GM19452 (cell line): ENCODE data around the gene BCAR1.
"Not testable (repeated sequence)": the region's sequence is repeated elsewhere in the genome, so short reads cannot be mapped to it uniquely, and the experiment has no call there.

Source experiments
- ATAC-seq: cut with Tn5 transposase; IDR thresholded peaks from one replicate; pipeline ENCODE4 v1.9.1; 2021; ENCODE audit not compliant: unreplicated experiment

BCAR1 gene

DNA sequence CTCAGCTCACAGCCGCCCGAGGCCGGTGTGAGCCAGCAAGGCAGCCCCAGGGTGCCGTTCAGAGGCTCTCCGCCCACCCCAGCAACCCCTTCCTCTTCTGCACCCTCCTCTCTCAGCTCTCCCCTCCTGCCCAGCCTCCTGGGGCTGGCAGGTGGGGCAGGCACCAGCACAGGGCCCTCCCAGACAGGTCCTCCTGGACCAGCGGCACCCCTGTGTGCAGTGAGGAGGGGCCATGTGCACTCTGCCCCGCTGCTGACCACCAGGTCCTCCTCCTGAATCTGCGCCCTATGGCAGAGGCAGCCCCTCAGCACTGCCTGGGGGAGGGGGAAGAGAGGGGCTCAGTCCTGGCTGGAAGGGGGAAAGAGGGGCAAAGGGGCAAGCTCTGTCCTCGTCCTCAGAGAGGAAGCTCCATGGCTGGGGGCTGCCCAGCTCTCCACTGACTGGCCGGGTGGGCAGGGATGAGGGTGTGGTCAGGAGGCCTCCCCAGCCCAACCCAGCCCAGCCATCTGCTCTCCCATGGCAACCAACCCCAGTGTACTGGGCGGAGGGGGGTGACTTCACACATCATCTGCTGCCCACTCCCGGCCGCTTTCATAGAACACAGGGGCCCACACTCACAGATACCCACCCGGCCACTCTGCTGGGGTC is 5.4 kb upstream of the BCAR1 start:
- no peak for ATAC-seq

DNA sequence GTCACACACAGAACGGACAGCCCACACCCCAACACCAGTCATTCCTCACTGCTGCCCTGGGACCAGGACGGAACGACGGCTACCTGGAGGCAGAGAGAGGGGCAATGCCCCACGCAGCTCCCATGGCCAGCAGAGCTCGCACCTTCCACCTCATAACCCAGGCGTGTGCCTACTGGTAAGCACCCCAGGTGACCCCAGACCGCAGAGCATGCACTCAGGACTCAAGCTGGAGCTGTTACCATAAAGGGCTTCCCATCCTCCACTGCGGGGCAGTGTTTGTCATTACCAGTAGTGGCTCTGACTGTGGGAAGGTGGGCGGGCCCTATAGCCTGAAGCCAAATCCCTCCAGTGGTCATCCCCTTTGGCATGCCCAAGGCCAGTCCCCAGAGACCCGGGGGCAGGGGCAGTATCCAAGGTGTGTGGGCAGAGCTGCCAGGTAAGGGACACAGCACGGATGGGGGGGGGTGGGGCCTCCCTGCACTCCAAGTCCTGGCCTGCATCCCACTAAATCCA is 4.7 kb upstream of the BCAR1 start:
- ATAC-seq: no peak

DNA sequence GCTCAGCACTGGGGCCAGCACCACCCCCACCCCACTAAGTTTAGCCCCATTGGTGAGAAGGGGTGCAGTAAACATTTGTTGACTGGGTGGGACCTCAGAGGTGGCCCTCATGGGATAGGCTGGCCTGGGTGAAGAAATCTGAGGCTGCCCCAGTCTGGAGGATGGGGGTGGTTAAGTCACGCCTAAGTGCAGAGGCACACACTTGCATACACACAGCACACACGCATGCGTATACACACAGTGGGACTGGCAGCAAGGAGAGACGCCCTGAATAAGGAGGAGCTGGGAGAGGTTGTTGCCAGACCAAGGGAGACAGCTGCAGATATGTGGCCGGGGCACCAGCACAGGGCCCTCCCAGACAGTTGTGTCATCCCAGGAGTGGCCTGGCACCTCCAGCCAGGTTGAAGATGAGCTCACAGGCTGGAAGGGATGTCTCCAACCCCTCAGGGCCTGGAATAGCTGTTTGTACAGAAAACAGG is 3.0 kb upstream of the BCAR1 start:
- no peak for ATAC-seq

DNA sequence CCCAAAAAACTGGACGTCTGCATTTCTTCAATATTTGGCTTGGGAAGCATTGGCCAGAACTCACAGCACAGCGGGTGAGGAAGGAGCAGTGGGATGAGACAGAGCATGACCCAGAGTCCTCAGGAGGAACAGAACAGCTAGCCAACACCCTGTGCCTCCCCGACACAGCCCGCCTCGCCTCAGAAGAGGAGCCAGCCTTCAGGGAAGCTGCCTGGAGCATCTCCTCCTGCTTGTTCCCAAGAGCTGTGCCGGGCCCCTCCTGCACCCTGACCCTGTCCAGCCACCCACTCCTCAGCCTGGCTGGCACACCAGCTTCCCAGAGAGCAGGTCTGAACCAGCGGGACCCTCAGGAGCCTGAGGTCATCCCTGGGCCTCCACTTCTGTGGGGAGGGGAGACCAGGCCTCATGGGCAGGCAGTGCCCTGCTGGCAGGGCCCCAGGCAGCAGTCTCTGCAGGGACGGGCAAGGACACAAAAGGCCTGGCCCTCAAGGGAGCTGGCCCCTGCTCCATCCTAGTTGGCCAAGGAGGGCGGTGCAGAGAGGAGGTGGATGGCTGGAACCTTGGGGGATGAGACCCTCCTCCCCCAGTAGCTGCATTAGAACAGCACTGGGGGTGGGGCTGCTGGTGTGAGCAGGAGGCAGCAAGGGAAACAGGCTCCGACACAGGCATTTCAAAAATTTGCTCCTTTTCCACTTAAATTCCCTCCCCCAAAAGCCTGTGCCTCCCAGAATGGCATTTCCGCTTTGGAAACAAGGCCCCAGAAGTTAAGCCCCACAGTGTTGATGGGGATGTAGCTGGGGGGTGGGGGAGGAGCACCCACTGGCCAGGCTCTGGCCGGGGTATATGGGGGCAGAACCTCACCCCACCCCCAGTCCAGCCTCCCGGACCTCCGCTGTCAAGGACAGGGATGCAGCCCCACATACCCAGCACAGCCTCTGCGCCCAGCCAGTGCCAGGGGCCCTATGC is 1.8 kb upstream of the BCAR1 start:
- ATAC-seq: no peak

GRCh38 chr16:75252049-75252864 is 833 bp upstream of the BCAR1 start:
- no peak for ATAC-seq

DNA sequence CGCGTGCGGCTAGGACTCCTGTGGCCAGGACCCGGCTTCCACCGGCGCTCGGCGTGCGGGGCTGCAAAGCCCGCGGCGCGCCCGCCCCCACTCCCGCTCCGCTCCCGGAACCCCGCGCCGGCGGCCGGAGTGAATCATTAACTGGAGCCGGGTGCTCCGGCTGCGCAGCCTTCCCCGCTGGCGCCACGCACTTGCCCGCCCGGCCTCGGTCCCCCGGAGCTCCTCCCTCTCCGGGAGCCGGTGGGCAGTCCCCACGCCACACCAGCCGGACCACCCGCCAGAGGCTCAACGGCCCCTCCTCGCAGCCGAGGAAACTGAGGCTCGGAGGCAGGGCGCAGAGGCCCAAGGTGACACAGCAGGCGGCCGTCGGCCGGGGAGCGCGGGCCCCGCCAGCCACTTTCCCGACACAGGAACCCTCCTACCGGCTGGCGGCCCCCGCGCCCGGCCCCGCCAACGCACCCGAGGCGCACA is 580 bp downstream of the BCAR1 start:
- peak; percentile 45 for ATAC-seq

- ATAC-seq: no peak
Measured at GRCh38 chr16:75250089-75250808, 1.2 kb downstream of the BCAR1 start.

- no peak for ATAC-seq
Measured at GRCh38 chr16:75249441-75249840, 2.0 kb downstream of the BCAR1 start.

DNA sequence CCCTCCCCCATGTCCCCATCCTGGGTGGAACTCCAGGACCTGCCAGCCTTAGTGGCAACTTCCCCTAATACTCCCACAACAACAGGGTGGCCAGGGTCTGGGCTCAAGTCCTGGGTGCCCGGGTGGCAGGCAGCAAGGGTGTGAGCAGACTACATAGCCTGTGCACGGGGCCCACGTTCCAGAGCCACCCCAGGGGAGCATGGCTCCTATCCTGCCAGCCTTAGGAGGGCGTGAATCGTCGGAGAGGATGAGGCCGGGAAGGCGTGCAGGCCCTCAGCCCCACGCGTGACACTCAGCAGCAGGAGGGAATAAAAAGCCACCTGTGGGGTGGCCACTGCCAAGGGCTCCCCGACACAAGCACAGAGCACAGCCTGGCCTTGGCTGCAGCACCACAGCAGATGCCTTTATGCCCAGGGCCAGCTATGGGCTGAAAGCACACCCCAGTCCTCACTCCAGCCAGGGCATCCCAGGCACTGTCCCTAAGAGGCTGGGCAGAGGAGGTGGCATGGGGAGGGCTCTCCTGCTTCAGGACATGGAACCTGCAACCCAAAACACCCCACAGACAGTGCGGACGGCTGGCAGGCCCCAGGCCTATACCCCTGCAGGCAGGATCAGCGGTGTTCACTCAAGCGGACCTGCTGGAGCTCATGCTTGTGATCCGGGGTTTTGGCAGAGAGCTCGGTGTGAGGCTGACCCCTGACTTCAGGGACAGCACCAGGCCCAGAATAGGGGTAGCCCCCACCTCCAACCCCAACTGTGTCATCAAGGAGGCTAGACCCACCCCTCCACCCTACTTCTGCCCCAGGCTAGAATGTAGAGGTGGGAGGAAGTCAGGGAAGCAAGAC is 2.7 kb downstream of the BCAR1 start:
- ATAC-seq: no peak

DNA sequence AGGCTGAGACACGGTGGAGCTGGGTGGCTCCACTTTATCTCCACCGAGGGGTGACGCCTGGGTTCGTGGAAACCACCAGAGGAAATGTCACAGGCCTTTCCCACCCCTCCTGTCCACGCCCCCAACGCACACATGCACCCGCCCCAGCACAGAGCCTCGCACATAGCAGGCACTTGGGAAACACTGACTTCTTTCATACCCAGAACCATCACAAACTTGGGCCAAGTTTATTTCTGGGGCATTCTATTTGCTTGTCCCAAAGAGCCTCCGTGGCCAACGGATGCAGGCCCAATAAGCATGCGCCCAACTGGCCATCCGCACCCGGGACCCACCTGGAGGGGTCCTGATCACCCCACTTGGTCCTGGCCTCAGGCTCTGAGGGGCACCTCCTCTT is 3.3 kb downstream of the BCAR1 start:
- ATAC-seq: no peak

- ATAC-seq: no peak
Measured at GRCh38 chr16:75247249-75247648, 4.2 kb downstream of the BCAR1 start.

DNA sequence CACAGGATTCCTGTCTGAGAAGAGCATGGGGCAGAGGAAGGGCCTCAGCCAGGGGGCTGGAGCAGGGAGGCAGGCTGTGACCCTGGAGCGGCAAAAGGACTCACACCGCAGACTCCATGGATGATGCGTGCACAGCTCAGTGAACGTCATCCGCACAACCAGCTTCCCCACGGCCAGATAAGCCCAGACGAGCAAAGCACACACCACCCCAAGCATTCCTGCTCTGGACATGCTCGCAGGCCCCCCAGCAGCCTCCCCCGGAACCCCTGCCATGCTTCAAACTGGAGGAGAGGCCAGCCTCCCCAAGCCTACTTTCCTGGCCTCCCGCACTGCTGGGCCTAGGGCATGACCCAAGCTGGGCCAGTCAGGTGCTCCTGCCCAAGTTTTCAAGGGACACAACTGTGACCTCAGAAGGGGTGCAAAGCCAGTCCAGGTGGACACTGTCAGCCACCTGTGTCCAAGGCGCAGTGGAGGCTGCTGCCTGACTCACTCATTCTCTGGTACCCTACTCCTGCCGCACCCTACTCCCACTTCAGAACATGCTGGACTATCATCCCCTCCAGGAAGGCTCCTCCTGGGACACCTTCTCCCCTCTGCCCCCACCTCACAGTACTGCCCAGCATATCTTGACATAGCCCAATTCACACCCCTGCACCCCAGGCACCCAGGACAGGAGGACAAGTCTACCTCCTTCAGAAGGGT is 4.8 kb downstream of the BCAR1 start:
- ATAC-seq: no peak

DNA sequence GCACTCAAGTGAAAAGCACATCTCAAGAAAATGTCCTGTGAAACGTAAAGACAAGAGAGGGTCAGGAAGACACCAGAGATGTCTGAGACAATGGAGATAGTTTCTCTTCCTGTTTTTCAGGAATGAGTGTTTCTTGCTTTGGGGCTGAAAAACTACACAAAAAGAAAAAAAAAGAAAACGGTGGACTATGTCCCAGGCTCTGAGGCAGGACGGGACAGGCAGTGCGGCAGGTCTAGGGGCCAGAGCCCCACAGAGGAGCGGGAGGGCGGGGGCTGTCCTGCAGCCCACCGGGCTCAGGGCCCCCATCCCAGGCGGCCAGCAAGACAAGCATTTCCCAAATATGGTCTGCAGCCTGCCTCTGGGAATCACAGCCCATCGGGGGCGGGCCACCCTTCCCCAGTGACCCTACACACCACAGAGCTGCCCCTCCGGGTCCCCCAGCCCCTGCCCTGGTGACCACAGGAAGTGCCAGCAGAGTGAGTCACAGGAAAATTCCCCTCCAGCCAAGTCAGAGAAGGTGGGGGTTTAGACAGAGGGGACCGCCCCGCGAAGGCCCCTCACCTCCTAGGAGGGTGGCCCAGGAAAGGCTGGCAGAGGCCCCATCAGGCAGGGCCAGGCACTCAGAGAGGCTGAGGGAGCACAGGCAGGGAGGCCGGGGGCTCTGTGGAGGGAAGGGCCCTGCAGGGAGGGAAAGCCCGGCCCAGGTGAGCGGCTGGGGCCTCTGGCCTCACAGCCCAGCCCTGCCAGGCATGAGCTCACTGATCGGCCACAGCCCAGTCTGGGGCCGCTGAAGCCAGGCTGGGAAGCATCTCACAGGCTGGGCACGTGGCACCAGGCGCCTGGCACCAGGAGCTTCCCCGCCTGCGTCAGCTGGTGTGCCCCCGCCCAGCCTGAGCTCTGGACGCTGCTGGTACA is 6.3 kb downstream of the BCAR1 start:
- no peak for ATAC-seq

DNA sequence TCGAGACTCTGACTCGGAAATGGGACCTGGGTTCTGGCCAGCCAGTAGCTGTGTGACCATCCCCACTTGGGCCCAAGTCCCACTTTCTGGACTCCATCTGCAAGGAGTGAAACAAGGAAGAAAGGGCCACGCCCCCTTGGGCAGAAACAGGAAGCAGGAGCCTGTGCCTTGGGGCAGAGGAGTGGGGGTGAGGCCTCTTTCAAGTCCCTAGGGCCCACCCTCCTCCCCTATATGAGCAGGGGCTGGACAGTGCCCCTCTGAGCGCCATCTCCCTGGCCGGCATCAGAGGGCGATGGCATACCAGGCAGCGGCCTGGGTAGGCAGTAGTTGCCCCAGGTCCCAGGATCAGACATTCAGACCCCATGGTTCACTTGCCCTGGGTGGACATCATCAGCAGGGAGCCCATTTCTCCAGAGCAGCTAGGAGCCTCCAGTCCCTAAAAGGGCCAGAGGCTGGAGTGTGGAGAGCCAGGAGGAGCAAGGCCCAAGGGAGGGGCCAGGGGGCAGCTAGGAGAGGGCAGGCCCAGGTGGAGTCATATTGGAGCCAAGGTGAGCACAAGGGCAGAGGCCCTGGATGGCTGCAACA is 7.1 kb downstream of the BCAR1 start:
- no peak for ATAC-seq

GRCh38 chr16:75243667-75244224 is 7.7 kb downstream of the BCAR1 start:
- no peak for ATAC-seq

DNA sequence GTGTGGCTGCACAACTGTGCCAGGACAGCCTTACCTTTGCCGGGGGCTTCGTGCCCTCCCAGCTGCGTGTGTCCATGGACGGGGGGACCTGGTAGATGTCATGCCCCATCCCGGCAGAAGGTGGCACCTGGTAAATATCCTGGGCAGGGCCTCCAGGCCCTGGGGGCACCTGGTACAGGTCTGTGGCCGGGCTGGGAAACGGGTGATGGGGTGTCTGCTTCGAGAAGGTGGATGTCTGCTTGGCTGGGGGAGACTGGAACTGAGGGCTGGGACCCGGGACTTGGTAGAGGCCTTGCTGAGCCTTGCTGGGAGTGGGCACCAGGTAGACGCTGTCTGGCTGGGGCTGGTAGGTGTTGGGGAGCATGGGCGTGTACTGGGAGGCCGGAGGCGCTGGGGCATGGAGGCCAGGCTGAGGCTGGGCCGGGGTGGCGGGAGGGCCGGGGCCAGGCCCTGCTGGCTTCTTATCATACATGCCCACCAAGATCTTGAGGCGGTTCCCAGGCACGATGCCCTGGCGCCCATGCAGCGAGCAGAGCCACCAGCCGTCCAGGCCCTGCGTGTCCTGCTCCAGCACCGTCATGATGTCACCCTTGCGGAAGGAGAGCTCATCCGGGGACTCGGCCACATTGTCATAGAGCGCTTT is 8.9 kb downstream of the BCAR1 start:
- ATAC-seq: not testable (repeated sequence)

DNA sequence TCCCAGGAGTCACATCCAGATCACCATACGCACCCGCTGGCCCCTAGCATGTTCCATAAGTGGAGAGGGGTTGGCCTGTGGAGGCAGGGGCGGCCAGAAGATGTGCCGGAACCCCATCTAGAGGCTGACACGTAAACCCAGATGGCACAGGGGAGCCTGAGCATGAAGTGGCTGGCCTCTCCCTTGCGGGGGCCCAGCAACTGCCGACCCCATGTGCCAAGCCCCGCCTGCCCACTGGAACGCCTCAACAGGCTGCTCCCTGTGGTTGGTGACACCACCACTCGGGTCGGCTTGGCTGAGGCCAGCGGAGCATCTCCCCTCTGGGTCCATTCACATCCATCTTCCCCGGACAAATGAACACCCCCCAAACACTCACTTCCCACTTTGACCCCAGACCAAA is 9.5 kb downstream of the BCAR1 start:
- no peak for ATAC-seq
